NCI-H187 (cell line): ENCODE data around the gene C1orf159.

Source experiments
- DNase-seq, 2 experiments: peaks; one replicate each; lab custom pipeline; 2025; lab: John Stamatoyannopoulos, UW

Gene C1orf159

GRCh38 chr1:1053682-1054081, 62.2 kb downstream of the C1orf159 start:
- DNase-seq, result no peak

- DNase-seq, result no peak
Observed at GRCh38 chr1:1053022-1053421, 62.9 kb downstream of the C1orf159 start.

GRCh38 chr1:1052003-1052840, 63.7 kb downstream of the C1orf159 start:
- DNase-seq, result no peak

GRCh38 chr1:1051127-1051810, 64.6 kb downstream of the C1orf159 start:
- no peak for DNase-seq

- DNase-seq, result no peak
Observed at GRCh38 chr1:1050577-1051052, 65.3 kb downstream of the C1orf159 start.

GRCh38 chr1:1049318-1050165, 66.3 kb downstream of the C1orf159 start:
- DNase-seq, result no peak

GRCh38 chr1:1048765-1049164, 67.1 kb downstream of the C1orf159 start:
- no peak for DNase-seq

GRCh38 chr1:1047963-1048362, 67.9 kb downstream of the C1orf159 start:
- no peak for DNase-seq

- DNase-seq, result no peak
Observed at GRCh38 chr1:1047407-1047806, 68.5 kb downstream of the C1orf159 start.

- DNase-seq, result no peak
Observed at GRCh38 chr1:1046767-1047166, 69.1 kb downstream of the C1orf159 start.

GRCh38 chr1:1046243-1046642, 69.6 kb downstream of the C1orf159 start:
- DNase-seq, result no peak

GRCh38 chr1:1045129-1045528, 70.8 kb downstream of the C1orf159 start:
- DNase-seq, result no peak

GRCh38 chr1:1044455-1045078, 71.3 kb downstream of the C1orf159 start:
- no peak for DNase-seq

GRCh38 chr1:1043921-1044320, 72.0 kb downstream of the C1orf159 start:
- no peak for DNase-seq

GRCh38 chr1:1043411-1043810, 72.5 kb downstream of the C1orf159 start:
- no peak for DNase-seq

- no peak for DNase-seq
Observed at GRCh38 chr1:1042835-1043234, 73.1 kb downstream of the C1orf159 start.

GRCh38 chr1:1041873-1042272, 74.0 kb downstream of the C1orf159 start:
- DNase-seq, result no peak

- DNase-seq, result no peak
Observed at GRCh38 chr1:1041092-1041523, 74.8 kb downstream of the C1orf159 start.

- no peak for DNase-seq
Observed at GRCh38 chr1:1040004-1040991, 75.6 kb downstream of the C1orf159 start.

- DNase-seq, result no peak
Observed at GRCh38 chr1:1039145-1039910, 76.6 kb downstream of the C1orf159 start.
